Upper lobe of left lung (tissue), 4 donors: ENCODE data around the gene KNL1.

Experiments used
- EP300 ChIP-seq, 4 donors: sonication (generic); formaldehyde crosslinking; IDR thresholded peaks; one replicate each; pipeline ENCODE4 v1.5.1; 2017; ENCODE audit warnings: antibody characterized with exemption in 4 of 4, control low read depth in 2 of 4
- POLR2AphosphoS5 ChIP-seq, 2 donors: sonication (generic); formaldehyde crosslinking; IDR thresholded peaks; one replicate each; pipeline ENCODE4 v1.5.1; 2017; ENCODE audit warnings: antibody characterized with exemption in 2 of 2
- TF ChIP-seq, protein P1 (sequence below), 6 experiments: fragments of 450-650 bp in 4 of 6; fragments of 200-600 bp in 2 of 6; sonication (generic) in 2 of 6; IDR thresholded peaks; one replicate each; pipeline ENCODE4 v1.5.1; 2016 to 2019; ENCODE audit warnings: antibody characterized with exemption in 6 of 6

DNA sequence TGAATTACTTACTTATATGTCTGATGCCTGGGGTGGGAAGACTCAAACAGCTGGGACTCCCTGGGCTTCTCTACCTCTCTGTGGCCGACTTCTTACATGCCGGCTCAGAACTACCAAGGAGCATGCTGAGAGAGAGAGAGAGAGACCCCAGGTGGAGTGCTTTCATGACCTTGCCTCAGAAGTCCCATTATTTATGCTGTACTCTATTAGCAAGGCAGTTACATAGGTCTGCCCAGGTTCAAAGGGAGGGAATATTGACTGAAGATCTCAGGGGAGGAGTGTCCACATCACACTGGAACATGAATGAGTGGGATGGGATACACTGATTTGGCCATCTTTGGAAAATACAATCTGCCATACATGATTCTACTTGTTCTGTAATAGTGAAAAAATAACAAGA, 45.4 kb upstream of the KNL1 start:
- TF ChIP-seq, protein P1, sequence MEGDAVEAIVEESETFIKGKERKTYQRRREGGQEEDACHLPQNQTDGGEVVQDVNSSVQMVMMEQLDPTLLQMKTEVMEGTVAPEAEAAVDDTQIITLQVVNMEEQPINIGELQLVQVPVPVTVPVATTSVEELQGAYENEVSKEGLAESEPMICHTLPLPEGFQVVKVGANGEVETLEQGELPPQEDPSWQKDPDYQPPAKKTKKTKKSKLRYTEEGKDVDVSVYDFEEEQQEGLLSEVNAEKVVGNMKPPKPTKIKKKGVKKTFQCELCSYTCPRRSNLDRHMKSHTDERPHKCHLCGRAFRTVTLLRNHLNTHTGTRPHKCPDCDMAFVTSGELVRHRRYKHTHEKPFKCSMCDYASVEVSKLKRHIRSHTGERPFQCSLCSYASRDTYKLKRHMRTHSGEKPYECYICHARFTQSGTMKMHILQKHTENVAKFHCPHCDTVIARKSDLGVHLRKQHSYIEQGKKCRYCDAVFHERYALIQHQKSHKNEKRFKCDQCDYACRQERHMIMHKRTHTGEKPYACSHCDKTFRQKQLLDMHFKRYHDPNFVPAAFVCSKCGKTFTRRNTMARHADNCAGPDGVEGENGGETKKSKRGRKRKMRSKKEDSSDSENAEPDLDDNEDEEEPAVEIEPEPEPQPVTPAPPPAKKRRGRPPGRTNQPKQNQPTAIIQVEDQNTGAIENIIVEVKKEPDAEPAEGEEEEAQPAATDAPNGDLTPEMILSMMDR (IDR thresholded peaks at IDR 0.05), result no peak
- TF ChIP-seq POLR2AphosphoS5 (IDR thresholded peaks at IDR 0.05), result no peak
- no peak for TF ChIP-seq EP300 (IDR thresholded peaks at IDR 0.05)
